ENCODE results near the gene SNX6. TPM values are rescaled to one million over a fixed set of nuclear protein-coding genes. Genes with fewer than 3 reads are reported as not detected.

Gene SNX6
- total RNA-seq, 1 donor from 2014 or later: 70.7 TPM

Other genes starting within 250 kb of the SNX6 start
- 47.6 TPM for gene SPTSSA, start 167.9 kb downstream of the SNX6 start, total RNA-seq
- 28.8 TPM for gene EAPP, start 90.4 kb downstream of the SNX6 start, total RNA-seq
- gene CFL2, start 84.4 kb upstream of the SNX6 start, total RNA-seq: 34.6 TPM
- 43.5 TPM for gene BAZ1A, start 245.2 kb upstream of the SNX6 start, total RNA-seq

Data from lower lobe of right lung (tissue), 1 donor.